22Rv1 (cell line): ENCODE data around the gene RTTN.

Source experiments
- H3K27ac ChIP-seq: fragments of 450-650 bp; 2 replicates; pipeline ENCODE4 v1.5.1; 2017
- ZFX ChIP-seq: fragments of 450-650 bp; IDR thresholded peaks from 2 replicates; pipeline ENCODE4 v1.6.1; 2017; ENCODE audit warnings: antibody characterized with exemption, borderline replicate concordance
- TF ChIP-seq, protein P1 (sequence below): fragments of 450-650 bp; IDR thresholded peaks from 2 replicates; pipeline ENCODE4 v1.5.1; 2017; ENCODE audit warnings: mild to moderate bottlenecking

The RTTN gene

DNA sequence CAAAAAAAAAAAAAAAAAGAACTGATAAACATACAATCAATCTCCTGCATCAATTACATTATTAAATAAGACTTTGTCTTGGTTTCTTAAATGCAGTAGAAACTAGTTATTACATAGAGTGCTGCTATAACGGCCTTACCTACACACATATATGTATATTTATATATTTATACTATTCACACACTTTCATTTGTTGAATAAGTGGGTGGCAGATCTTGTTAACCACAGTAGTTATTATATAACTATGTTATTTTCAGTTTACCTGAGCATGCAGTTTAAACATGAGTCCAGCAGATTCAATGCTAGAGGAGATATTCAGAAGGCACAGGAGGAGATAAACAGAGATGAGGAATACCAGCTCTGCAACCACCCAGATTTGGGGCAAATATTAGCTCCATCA, 176.3 kb downstream of the RTTN start:
- TF ChIP-seq ZFX, result no peak
- TF ChIP-seq, protein P1, sequence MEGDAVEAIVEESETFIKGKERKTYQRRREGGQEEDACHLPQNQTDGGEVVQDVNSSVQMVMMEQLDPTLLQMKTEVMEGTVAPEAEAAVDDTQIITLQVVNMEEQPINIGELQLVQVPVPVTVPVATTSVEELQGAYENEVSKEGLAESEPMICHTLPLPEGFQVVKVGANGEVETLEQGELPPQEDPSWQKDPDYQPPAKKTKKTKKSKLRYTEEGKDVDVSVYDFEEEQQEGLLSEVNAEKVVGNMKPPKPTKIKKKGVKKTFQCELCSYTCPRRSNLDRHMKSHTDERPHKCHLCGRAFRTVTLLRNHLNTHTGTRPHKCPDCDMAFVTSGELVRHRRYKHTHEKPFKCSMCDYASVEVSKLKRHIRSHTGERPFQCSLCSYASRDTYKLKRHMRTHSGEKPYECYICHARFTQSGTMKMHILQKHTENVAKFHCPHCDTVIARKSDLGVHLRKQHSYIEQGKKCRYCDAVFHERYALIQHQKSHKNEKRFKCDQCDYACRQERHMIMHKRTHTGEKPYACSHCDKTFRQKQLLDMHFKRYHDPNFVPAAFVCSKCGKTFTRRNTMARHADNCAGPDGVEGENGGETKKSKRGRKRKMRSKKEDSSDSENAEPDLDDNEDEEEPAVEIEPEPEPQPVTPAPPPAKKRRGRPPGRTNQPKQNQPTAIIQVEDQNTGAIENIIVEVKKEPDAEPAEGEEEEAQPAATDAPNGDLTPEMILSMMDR, result no peak
- no peak overlapping the region for H3K27ac ChIP-seq

DNA sequence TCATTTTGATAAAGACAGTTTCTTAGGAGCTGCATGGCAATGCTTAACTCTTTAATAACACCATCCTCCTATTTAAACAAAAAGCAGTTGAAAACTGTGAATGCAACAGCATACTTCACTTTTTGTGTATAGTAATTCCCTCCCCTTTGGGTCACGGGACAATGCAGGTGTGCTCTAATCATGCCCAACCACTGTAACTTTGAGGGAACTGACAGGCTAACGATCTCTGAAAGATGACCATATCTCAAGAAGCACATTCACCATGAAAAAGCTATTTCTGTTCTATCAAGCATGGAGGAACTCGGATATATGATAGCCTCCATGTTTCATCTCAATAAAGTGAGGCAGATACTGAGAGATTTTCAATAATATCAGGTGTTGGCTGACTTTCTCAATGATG, 176.8 kb downstream of the RTTN start:
- TF ChIP-seq, protein P1, result no peak
- TF ChIP-seq ZFX, result no peak
- H3K27ac ChIP-seq, result no peak overlapping the region

DNA sequence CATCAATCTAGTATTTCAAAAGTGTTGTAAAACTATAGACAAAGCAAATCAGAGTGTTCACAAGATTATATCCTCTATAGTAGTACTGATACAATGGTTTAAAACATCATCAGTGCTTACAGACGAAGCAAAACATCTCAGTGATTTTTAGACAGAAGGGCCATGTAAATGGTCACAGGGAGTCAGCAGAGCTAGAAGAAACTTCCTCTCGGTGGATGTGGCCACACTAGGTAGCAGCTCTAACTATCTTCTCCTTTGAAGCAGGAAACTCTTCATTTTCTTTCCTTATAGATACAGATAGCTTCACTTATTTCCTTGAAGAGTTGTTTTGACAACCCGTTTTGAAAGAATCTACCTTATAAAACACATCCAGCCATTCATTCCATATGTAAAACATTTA, 177.4 kb downstream of the RTTN start:
- TF ChIP-seq, protein P1, result no peak
- TF ChIP-seq ZFX, result no peak
- H3K27ac ChIP-seq, result no peak overlapping the region

DNA sequence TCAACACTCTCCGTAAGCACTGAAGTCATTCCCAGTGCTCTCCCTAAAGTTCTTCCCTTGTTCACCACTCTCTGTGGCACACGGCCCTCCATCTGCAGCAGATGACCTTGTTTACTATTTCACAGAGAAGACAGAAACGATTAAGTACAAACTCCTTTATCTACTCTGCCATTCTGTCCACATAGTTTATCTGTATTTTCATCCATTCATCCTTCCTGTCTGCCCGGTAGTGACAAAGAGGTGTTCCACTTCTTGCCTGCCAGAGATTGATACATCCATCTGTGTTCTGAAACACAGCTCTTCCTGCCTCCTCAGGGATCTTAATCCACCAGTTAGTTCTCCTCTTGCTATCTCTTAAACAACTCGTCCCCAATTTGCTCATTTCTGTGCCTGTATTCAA, 179.9 kb downstream of the RTTN start:
- TF ChIP-seq, protein P1, result no peak
- no peak overlapping the region for H3K27ac ChIP-seq

DNA sequence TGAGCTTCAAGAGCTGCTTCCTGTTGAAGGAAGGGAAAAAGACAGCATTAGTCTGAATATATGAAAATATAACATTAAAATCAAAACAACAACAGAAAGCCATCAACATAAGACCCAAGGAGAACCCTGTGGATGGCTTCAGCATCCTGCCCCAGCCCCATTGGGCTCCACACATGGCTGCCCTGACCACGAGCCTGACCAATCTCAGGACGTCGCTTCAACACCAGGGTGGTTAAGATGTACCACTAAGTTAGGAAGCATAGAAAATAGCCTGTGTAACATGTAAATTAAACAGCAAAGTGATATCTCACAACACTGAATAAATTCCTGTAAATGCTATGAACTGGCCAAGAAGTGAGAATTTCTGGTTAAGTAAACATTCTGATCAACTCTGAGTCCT, 180.7 kb downstream of the RTTN start:
- TF ChIP-seq ZFX, result no peak
- TF ChIP-seq, protein P1, result no peak
- no peak overlapping the region for H3K27ac ChIP-seq

DNA sequence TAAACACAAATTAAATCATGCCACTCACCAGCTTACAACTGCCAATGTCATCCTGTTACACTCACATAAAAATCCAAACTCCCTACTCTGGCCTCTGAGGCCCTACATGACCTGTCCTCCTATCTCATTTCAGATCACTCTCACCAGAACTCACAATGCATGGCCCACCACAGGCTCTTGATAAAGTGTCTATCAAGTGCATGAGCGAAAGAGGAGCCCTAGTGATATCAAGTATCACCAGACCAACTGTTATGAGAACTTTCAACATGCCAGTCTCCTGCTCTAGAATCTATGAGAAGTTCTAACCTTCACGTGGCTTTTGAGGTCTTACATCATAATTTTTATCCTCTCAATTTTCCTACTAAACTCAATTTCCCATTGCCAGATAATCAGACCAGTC, 181.4 kb downstream of the RTTN start:
- TF ChIP-seq, protein P1, result no peak
- no peak for TF ChIP-seq ZFX
- no peak overlapping the region for H3K27ac ChIP-seq

DNA sequence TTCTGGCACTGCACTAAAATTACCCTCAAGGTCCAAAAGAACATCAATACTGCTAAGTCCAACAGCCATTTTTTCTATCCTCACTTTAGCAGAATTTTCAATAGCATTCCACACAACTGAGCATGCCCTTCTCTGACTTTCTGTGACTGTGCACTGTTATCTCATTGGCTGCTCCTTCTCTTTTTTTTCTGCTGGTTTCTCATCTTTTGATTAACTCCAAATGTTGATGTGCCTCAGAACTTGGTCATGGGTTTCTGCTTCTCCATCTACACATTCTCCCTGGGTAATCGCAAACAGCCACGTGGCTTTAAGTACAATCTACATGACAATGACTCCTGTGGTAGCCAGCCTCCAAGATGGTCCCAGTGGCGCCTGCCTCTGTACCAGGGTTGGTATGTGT, 182.9 kb downstream of the RTTN start:
- H3K27ac ChIP-seq, result no peak overlapping the region
- no peak for TF ChIP-seq ZFX
- TF ChIP-seq, protein P1, result no peak
